Progenitor cell of endocrine pancreas (in vitro differentiated cells): ENCODE results near the gene SHMT1. TPM values are rescaled to one million over a fixed set of nuclear protein-coding genes. Genes with fewer than 3 reads are reported as not detected.

ENCODE experiments used
- DNase-seq: peaks from one replicate; pipeline ENCODE4 v3.0.0; 2021; ENCODE audit warnings: low spot score; ENCODE audit not compliant: unreplicated experiment
- H3K27ac Mint-ChIP-seq: 2 replicates; pipeline ENCODE4 v1.8.0; 2021; ENCODE audit warnings: mild to moderate bottlenecking, moderate library complexity, mixed read lengths
- H3K27me3 Mint-ChIP-seq: 2 replicates; pipeline ENCODE4 v1.8.0; 2021; ENCODE audit warnings: mixed read lengths
- H3K36me3 Mint-ChIP-seq: 2 replicates; pipeline ENCODE4 v1.8.0; 2022; ENCODE audit warnings: mixed read lengths; ENCODE audit not compliant: insufficient read depth
- H3K4me1 Mint-ChIP-seq: 2 replicates; pipeline ENCODE4 v1.8.0; 2021; ENCODE audit warnings: low read depth, mixed read lengths
- H3K4me3 Mint-ChIP-seq: 2 replicates; pipeline ENCODE4 v1.8.0; 2021; ENCODE audit warnings: low read depth, mild to moderate bottlenecking, moderate library complexity, mixed read lengths
- H3K9me3 Mint-ChIP-seq: 2 replicates; pipeline ENCODE4 v1.8.0; 2021; ENCODE audit warnings: low read depth, mixed read lengths
- total RNA-seq: library from RNA; stranded (reverse); gene quantifications from 2 replicates; pipeline ENCODE4 v1.2.1, GENCODE V29; 2021
- TF ChIP-seq, protein P1 (sequence below): fragments of 200-600 bp; sonication (generic); IDR thresholded peaks from one replicate; pipeline ENCODE4 v1.5.0; 2021; ENCODE audit warnings: antibody characterized with exemption, mild to moderate bottlenecking; ENCODE audit not compliant: unreplicated experiment

Gene SHMT1
- total RNA-seq, 1 donor from 2014 or later: 36.1 TPM

DNA sequence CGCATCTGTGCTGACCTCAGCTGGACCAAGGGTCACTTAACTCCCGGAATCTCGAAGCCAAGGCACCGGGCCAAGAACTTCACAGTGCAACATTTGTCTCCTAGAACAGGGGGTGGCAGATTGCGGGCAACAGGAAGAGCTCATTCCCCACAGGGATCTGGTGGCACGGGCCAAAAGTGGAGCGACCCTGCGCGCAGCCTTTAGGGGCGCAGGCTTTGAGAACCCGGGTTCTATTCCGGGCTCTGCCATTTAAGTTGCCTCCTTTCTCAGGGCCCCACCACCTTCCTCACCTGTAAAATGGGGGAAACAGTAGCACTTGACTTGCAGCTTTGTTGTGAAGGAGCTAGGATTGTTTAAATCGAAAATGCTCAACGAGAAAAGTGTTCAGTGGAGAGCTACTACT, 651 bp downstream of the SHMT1 start:
- H3K27ac Mint-ChIP-seq: peak overlapping the region; percentile 91
- H3K36me3 Mint-ChIP-seq: no peaks in the 10 kb centered on the region
- no peaks in the 10 kb centered on the region for H3K9me3 Mint-ChIP-seq
- TF ChIP-seq, protein P1, sequence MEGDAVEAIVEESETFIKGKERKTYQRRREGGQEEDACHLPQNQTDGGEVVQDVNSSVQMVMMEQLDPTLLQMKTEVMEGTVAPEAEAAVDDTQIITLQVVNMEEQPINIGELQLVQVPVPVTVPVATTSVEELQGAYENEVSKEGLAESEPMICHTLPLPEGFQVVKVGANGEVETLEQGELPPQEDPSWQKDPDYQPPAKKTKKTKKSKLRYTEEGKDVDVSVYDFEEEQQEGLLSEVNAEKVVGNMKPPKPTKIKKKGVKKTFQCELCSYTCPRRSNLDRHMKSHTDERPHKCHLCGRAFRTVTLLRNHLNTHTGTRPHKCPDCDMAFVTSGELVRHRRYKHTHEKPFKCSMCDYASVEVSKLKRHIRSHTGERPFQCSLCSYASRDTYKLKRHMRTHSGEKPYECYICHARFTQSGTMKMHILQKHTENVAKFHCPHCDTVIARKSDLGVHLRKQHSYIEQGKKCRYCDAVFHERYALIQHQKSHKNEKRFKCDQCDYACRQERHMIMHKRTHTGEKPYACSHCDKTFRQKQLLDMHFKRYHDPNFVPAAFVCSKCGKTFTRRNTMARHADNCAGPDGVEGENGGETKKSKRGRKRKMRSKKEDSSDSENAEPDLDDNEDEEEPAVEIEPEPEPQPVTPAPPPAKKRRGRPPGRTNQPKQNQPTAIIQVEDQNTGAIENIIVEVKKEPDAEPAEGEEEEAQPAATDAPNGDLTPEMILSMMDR: peak; percentile 12
- no peaks in the 10 kb centered on the region for H3K27me3 Mint-ChIP-seq
- H3K4me1 Mint-ChIP-seq: peaks cover 7% of the 10 kb centered on the region
- H3K4me3 Mint-ChIP-seq: peak overlapping the region; percentile 82
- no peak for DNase-seq

- no peak for DNase-seq
- TF ChIP-seq, protein P1: no peak
- H3K27ac Mint-ChIP-seq: peak overlapping the region; percentile 91
- H3K36me3 Mint-ChIP-seq: no peaks in the 10 kb centered on the region
- H3K9me3 Mint-ChIP-seq: no peaks in the 10 kb centered on the region
- H3K4me3 Mint-ChIP-seq: peak overlapping the region; percentile 82
- H3K27me3 Mint-ChIP-seq: no peaks in the 10 kb centered on the region
- peaks cover 7% of the 10 kb centered on the region for H3K4me1 Mint-ChIP-seq
Observed at GRCh38 chr17:18361837-18362697, 1.3 kb downstream of the SHMT1 start.

DNA sequence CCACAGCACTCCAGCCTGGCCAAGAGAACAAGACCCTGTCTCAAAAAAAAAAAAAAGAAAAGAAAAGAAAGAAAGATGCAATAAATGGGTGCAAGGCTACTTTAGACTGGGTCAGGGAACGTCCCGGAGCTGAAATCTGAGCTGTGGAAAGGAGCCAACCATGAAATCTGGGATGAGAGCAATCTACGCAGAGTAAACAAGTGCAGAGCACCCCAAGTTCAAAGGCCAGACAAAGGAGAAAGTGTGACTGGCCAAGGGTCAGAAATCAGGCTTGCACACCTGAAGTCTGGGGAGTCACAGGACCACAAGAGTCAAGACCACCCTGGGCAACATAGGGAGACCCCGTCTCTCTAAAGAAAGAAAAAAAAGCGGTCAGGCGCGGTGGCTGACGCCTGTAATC, 2.8 kb downstream of the SHMT1 start:
- no peak overlapping the region for H3K27ac Mint-ChIP-seq
- no peaks in the 10 kb centered on the region for H3K9me3 Mint-ChIP-seq
- TF ChIP-seq, protein P1: no peak
- no peak overlapping the region for H3K4me3 Mint-ChIP-seq
- DNase-seq: no peak
- H3K36me3 Mint-ChIP-seq: peaks cover 2% of the 10 kb centered on the region
- H3K4me1 Mint-ChIP-seq: peaks cover 7% of the 10 kb centered on the region
- no peaks in the 10 kb centered on the region for H3K27me3 Mint-ChIP-seq

- no peak for DNase-seq
- Mint-ChIP-seq H3K36me3 (peaks cover 10% of the 10 kb centered on the region), H3K4me3 (no peak overlapping the region), H3K9me3 (no peaks in the 10 kb centered on the region), H3K4me1 (no peaks in the 10 kb centered on the region), H3K27me3 (no peaks in the 10 kb centered on the region), H3K27ac (no peak overlapping the region)
- TF ChIP-seq, protein P1: no peak
Observed at GRCh38 chr17:18356624-18357023, 6.7 kb downstream of the SHMT1 start.

DNA sequence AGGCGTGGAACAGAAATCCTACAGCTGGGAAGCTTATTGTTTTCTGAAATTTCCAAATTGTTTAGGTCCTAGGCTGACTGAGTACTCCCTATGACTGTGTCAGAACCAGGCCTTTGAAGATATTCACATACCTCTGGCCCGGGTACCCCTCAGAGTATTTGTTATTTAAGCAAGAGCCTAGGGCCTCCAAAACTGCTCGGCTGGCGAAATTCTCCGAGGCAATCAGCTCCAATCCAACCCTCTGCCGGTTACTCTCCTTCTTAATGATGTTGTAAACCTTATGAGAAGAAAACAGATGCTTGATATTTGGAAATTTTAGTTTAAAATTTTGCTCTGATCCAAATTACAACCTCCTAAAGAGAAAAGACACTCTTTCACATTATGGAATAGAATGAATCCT, 9.8 kb downstream of the SHMT1 start:
- Mint-ChIP-seq H3K27ac (no peak overlapping the region), H3K36me3 (peaks cover 10% of the 10 kb centered on the region)
- DNase-seq: no peak

More for the DNA sequence above, 9.8 kb downstream of the SHMT1 start:
- Mint-ChIP-seq H3K27me3 (no peaks in the 10 kb centered on the region), H3K9me3 (no peaks in the 10 kb centered on the region), H3K4me3 (no peak overlapping the region), H3K4me1 (no peaks in the 10 kb centered on the region)
- TF ChIP-seq, protein P1: no peak
